H4 (cell line): Measurements from ENCODE around the gene MRPL42. TPM values are rescaled to one million over a fixed set of nuclear protein-coding genes. Genes with fewer than 3 reads are reported as not detected.
"Not testable (repeated sequence)": the region's sequence is repeated elsewhere in the genome, so short reads cannot be mapped to it uniquely, and the experiment has no call there.

Experiments used
- DNase-seq: peaks from one replicate; pipeline ENCODE4 v3.0.0-alpha.2; 2015; ENCODE audit warnings: low spot score
- total RNA-seq: library from RNA; depleted of rRNA; stranded (reverse); fragments of >200 nt; shearing (Covaris generic); gene quantifications from 2 replicates; pipeline ENCODE4 v1.2.3, GENCODE V29; 2014; rRNA removed

The MRPL42 gene
- total RNA-seq: 155 and 177 TPM in 2 replicates

GRCh38 chr12:93467351-93468007, at the start of gene MRPL42:
Gene MRPL42 (plus strand): TSS chr12:93467514. CDS start chr12:93469286, 1,772 bp downstream.
- peak; percentile 78 for DNase-seq

GRCh38 chr12:93417967-93418480, 49.3 kb upstream of the MRPL42 start:
- no peak for DNase-seq

- DNase-seq: peak; percentile 44
Observed at GRCh38 chr12:93419388-93420034, 47.8 kb upstream of the MRPL42 start.

- DNase-seq: no peak
Observed at GRCh38 chr12:93422050-93422449, 45.3 kb upstream of the MRPL42 start.

- DNase-seq: no peak
Observed at GRCh38 chr12:93425736-93426411, 41.4 kb upstream of the MRPL42 start.

- DNase-seq: no peak
Observed at GRCh38 chr12:93426412-93426805, 40.9 kb upstream of the MRPL42 start.

GRCh38 chr12:93427779-93428564, 39.3 kb upstream of the MRPL42 start:
- DNase-seq: no peak

GRCh38 chr12:93429448-93429847, 37.9 kb upstream of the MRPL42 start:
- DNase-seq: no peak

GRCh38 chr12:93429852-93430251, 37.5 kb upstream of the MRPL42 start:
- DNase-seq: no peak

GRCh38 chr12:93430280-93430679, 37.0 kb upstream of the MRPL42 start:
- DNase-seq: no peak

GRCh38 chr12:93432031-93432430, 35.3 kb upstream of the MRPL42 start:
- not testable (repeated sequence) for DNase-seq

GRCh38 chr12:93434256-93434865, 33.0 kb upstream of the MRPL42 start:
- DNase-seq: no peak

GRCh38 chr12:93438266-93439050, 28.9 kb upstream of the MRPL42 start:
- no peak for DNase-seq

GRCh38 chr12:93440043-93440835, 27.1 kb upstream of the MRPL42 start:
- DNase-seq: no peak

- no peak for DNase-seq
Observed at GRCh38 chr12:93441081-93441616, 26.2 kb upstream of the MRPL42 start.

- peak; percentile 90 for DNase-seq
Observed at GRCh38 chr12:93441617-93442410, 25.5 kb upstream of the MRPL42 start, which contains the start of gene UBE2N. Gene UBE2N (minus strand): TSS chr12:93441947. CDS start chr12:93441884, 63 bp downstream.

- DNase-seq: no peak
Observed at GRCh38 chr12:93442411-93443340, 24.6 kb upstream of the MRPL42 start.
